Measurements from ENCODE around the gene PKNOX2. TPM values are rescaled to one million over a fixed set of nuclear protein-coding genes. Genes with fewer than 3 reads are reported as not detected.
A peak's percentile ranks its signal among the peaks of the same experiment; 100 is the strongest.

The PKNOX2 gene
- total and polyA plus RNA-seq, 9 donors: 11.5 to 27.8 (median 24.5) TPM

DNA sequence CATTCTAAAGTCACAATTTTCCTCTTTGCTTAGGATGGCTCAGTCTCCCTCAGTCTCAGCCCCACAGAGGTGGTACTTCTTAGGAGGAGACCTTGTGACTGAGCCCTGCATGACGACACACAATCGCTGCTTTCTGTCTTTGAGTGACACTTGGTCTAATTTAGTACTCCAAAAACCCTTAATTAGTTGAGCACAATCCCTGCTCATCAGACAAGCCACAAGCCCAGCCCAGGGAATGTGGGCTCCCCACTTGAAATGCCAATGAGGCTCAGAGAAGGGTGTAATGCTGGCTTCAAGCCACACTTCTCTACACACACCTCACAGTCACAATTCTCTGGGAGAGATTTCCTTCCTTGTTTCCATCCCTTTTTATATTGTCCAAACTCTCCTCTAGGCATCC lies 229.7 kb downstream of the PKNOX2 start:
- H3K4me3 ChIP-seq (ENCODE audit: low read length): no peak overlapping the region
- peaks cover 2% of the 10 kb centered on the region for H3K27me3 ChIP-seq (ENCODE audit: control insufficient read depth, insufficient read depth, low read length)
- WGBS (ENCODE audit: insufficient coverage): no CpG with 5 or more reads among the region's 2 CpGs
- no peak overlapping the region for H3K27ac ChIP-seq (ENCODE audit: low read length)
- H3K36me3 ChIP-seq (ENCODE audit: control insufficient read depth, insufficient read depth, low read length): peaks cover 26% of the 10 kb centered on the region
- peaks cover 18% of the 10 kb centered on the region for H3K4me1 ChIP-seq (ENCODE audit: control insufficient read depth, insufficient read depth, low read length)
- H3K9me3 ChIP-seq (replicated peaks; ENCODE audit: control insufficient read depth, low read depth, low read length): no peaks in the 10 kb centered on the region
- DNase-seq: no peak

DNA sequence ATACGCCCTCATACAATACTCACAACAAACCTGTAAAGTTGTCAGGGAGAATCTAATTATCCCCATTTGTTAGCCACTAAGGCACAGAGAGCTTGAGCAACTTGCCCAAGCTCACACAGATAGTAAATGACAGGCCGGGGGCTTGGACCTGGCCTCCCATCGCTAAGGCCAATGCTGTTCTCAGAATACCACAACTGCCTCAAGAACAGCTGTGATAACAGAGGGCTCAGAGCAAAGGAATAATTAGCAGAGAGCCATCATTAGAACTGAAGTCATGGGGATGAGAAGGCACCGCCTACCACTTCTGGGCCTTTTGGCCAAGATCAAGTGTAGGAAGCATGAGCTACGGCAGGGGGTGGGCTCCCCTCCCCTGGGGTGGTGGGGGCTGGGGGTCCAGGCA lies 232.9 kb downstream of the PKNOX2 start:
- H3K27me3 ChIP-seq (ENCODE audit: control insufficient read depth, insufficient read depth, low read length): no peaks in the 10 kb centered on the region
- H3K4me3 ChIP-seq (ENCODE audit: low read length): no peak overlapping the region
- peak overlapping the region; percentile 4 for H3K27ac ChIP-seq (ENCODE audit: low read length)
- DNase-seq: peak; percentile 54
- H3K36me3 ChIP-seq (ENCODE audit: control insufficient read depth, insufficient read depth, low read length): peaks cover 39% of the 10 kb centered on the region
- 79% methylated on average over 2 of the region's 5 CpGs for whole genome bisulfite sequencing (ENCODE audit: insufficient coverage)
- H3K4me1 ChIP-seq (ENCODE audit: control insufficient read depth, insufficient read depth, low read length): peaks cover 33% of the 10 kb centered on the region
- H3K9me3 ChIP-seq (replicated peaks; ENCODE audit: control insufficient read depth, low read depth, low read length): no peaks in the 10 kb centered on the region

DNA sequence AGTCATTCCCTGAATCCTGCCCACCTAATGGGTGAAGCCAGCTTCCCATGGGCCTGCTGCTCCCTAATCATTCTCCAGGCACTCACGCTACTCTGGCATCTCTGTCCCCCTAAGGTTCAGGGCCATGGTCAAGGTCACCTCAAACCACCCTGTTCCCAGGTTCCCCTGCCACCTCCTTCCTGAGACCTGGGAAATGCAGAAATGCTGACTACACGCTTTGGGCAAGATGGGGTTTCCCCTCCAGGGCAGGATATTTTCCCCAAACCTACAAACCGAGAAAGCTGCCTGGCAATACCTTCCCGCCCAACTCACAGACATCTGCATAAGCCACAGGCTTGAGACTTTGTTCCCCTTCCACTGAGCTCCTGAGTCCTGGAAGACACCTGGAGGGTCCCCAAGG lies 233.9 kb downstream of the PKNOX2 start:
- DNase-seq: no peak
- Histone ChIP-seq H3K4me3 (ENCODE audit: low read length) (no peak overlapping the region), H3K9me3 (replicated peaks; ENCODE audit: control insufficient read depth, low read depth, low read length) (no peaks in the 10 kb centered on the region), H3K27me3 (ENCODE audit: control insufficient read depth, insufficient read depth, low read length) (no peaks in the 10 kb centered on the region), H3K36me3 (ENCODE audit: control insufficient read depth, insufficient read depth, low read length) (peaks cover 43% of the 10 kb centered on the region), H3K4me1 (ENCODE audit: control insufficient read depth, insufficient read depth, low read length) (peaks cover 44% of the 10 kb centered on the region), H3K27ac (ENCODE audit: low read length) (no peak overlapping the region)
- 86% methylated on average over 4 of the region's 4 CpGs for WGBS (ENCODE audit: insufficient coverage)

GRCh38 chr11:125398994-125399640 lies 234.6 kb downstream of the PKNOX2 start:
- Histone ChIP-seq H3K27me3 (ENCODE audit: control insufficient read depth, insufficient read depth, low read length) (no peaks in the 10 kb centered on the region), H3K27ac (ENCODE audit: low read length) (no peak overlapping the region), H3K9me3 (replicated peaks; ENCODE audit: control insufficient read depth, low read depth, low read length) (no peaks in the 10 kb centered on the region), H3K4me1 (ENCODE audit: control insufficient read depth, insufficient read depth, low read length) (peaks cover 50% of the 10 kb centered on the region), H3K4me3 (ENCODE audit: low read length) (no peak overlapping the region), H3K36me3 (ENCODE audit: control insufficient read depth, insufficient read depth, low read length) (peaks cover 39% of the 10 kb centered on the region)
- 83% methylated on average over 6 of the region's 12 CpGs for WGBS (ENCODE audit: insufficient coverage)
- DNase-seq: no peak

- Histone ChIP-seq H3K4me1 (ENCODE audit: control insufficient read depth, insufficient read depth, low read length) (peaks cover 59% of the 10 kb centered on the region), H3K4me3 (ENCODE audit: low read length) (no peak overlapping the region), H3K9me3 (replicated peaks; ENCODE audit: control insufficient read depth, low read depth, low read length) (no peaks in the 10 kb centered on the region), H3K27ac (ENCODE audit: low read length) (no peak overlapping the region), H3K36me3 (ENCODE audit: control insufficient read depth, insufficient read depth, low read length) (peaks cover 39% of the 10 kb centered on the region), H3K27me3 (ENCODE audit: control insufficient read depth, insufficient read depth, low read length) (no peaks in the 10 kb centered on the region)
- no peak for DNase-seq
- WGBS (ENCODE audit: insufficient coverage): 70% methylated on average over 6 of the region's 6 CpGs
These were observed 235.4 kb downstream of the PKNOX2 start for GRCh38 chr11:125399945-125400344.

- Histone ChIP-seq H3K36me3 (ENCODE audit: control insufficient read depth, insufficient read depth, low read length) (peaks cover 47% of the 10 kb centered on the region), H3K27me3 (ENCODE audit: control insufficient read depth, insufficient read depth, low read length) (no peaks in the 10 kb centered on the region), H3K4me3 (ENCODE audit: low read length) (no peak overlapping the region), H3K4me1 (ENCODE audit: control insufficient read depth, insufficient read depth, low read length) (peaks cover 72% of the 10 kb centered on the region), H3K9me3 (replicated peaks; ENCODE audit: control insufficient read depth, low read depth, low read length) (no peaks in the 10 kb centered on the region), H3K27ac (ENCODE audit: low read length) (peak overlapping the region; percentile 88)
- 69% methylated on average over 9 of the region's 12 CpGs for WGBS (ENCODE audit: insufficient coverage)
- no peak for DNase-seq
These were observed 236.7 kb downstream of the PKNOX2 start for GRCh38 chr11:125401235-125401634.

- Histone ChIP-seq H3K4me1 (ENCODE audit: control insufficient read depth, insufficient read depth, low read length) (peaks cover 74% of the 10 kb centered on the region), H3K4me3 (ENCODE audit: low read length) (no peak overlapping the region)
These were observed 237.2 kb downstream of the PKNOX2 start for GRCh38 chr11:125401746-125402145.

GRCh38 chr11:125402435-125402834 lies 237.9 kb downstream of the PKNOX2 start:
- no peak overlapping the region for H3K4me3 ChIP-seq (ENCODE audit: low read length)
- no peak for DNase-seq
- H3K27me3 ChIP-seq (ENCODE audit: control insufficient read depth, insufficient read depth, low read length): no peaks in the 10 kb centered on the region
- H3K27ac ChIP-seq (ENCODE audit: low read length): peak overlapping the region; percentile 88
- peaks cover 74% of the 10 kb centered on the region for H3K4me1 ChIP-seq (ENCODE audit: control insufficient read depth, insufficient read depth, low read length)
- H3K9me3 ChIP-seq (replicated peaks; ENCODE audit: control insufficient read depth, low read depth, low read length): no peaks in the 10 kb centered on the region
- 80% methylated on average over 2 of the region's 2 CpGs for WGBS (ENCODE audit: insufficient coverage)
- peaks cover 43% of the 10 kb centered on the region for H3K36me3 ChIP-seq (ENCODE audit: control insufficient read depth, insufficient read depth, low read length)

More at GRCh38 chr11:125401746-125402145, 237.2 kb downstream of the PKNOX2 start:
- 27% methylated on average over 8 of the region's 11 CpGs for WGBS (ENCODE audit: insufficient coverage)
- H3K27ac ChIP-seq (ENCODE audit: low read length): peak overlapping the region; percentile 88
- no peaks in the 10 kb centered on the region for H3K27me3 ChIP-seq (ENCODE audit: control insufficient read depth, insufficient read depth, low read length)
- H3K9me3 ChIP-seq (replicated peaks; ENCODE audit: control insufficient read depth, low read depth, low read length): no peaks in the 10 kb centered on the region
- peaks cover 47% of the 10 kb centered on the region for H3K36me3 ChIP-seq (ENCODE audit: control insufficient read depth, insufficient read depth, low read length)
- DNase-seq: peak; percentile 87

DNA sequence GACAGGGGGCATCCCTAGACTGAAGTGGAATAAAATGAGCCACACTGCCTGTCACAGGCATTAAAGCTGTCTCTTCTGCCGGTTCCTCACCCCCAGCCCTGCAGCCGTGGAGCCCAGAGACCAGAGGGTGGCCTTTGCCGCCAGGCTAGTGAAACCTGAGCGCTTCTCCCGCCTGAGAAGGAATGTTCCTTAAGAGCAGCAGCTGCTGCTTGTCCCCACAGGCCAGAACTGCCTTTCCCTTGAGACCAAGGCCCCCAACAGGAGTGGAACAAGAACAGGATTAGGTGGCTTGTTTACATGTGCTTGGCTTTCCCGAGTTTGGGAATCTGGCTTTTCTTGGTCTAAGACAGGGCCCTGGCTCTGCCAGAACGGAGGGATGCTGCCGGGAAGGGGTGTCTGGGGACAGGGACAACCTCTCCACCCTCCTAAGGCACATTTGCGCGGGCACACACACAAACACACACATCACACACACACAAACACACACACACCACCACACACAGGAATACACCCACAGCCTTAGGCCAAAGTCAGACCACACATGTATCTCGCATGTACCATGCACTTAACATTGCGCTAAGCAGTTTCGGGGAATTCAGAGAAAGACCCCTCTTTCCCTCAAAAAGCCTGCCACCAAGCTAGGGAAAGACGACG lies 239.7 kb downstream of the PKNOX2 start:
- DNase-seq: peak; percentile 80

DNA sequence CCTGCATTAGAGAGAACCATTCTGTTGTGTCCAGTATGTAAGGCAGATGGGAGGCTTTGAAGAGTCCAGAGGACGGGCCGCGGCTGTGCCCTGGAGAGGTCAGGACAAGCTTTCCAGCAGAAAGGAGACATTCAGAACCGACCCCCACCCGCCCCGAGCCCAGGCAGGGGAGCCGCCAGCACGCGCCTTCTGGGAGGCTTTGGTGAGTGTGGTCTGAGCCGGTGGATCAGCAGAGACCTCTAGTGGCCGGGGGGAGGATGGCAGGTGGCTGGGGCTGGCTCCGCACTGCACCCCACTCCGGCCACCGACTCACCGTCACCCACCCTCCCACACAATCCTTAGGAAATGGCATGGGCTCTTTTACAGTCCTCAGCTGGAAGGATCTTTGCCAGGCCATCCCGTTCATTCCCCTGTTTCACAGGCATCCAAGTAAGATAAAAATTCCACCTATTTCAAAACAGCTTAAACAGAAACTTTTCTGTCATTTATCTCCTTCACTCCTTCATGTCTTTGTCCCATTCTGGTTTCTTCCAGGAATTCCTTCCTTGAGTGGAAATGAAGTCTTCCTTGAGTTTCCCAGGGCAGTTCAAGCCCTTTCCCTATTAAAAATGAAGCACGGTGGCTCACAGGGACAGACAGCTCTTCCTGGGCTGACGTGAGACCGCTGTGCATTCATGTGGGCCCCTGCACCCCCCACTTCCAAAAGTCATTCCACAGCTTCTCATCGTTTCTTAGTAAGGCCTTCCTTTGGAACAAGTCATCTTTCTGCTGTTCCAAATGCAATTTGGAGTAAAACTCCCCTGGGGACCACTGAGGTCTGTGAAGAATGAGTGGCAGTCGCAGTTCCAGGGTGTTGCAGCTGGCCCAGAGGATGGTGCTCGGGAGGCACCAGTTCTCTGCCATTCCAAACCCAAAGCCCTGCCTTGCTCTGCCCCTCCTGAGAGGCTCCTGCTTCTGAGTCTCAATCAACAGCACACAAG lies 240.6 kb downstream of the PKNOX2 start:
- Histone ChIP-seq H3K36me3 (ENCODE audit: control insufficient read depth, insufficient read depth, low read length) (peaks cover 37% of the 10 kb centered on the region), H3K27ac (ENCODE audit: low read length) (peak overlapping the region; percentile 85), H3K27me3 (ENCODE audit: control insufficient read depth, insufficient read depth, low read length) (no peaks in the 10 kb centered on the region), H3K4me1 (ENCODE audit: control insufficient read depth, insufficient read depth, low read length) (peaks cover 85% of the 10 kb centered on the region), H3K9me3 (replicated peaks; ENCODE audit: control insufficient read depth, low read depth, low read length) (no peaks in the 10 kb centered on the region), H3K4me3 (ENCODE audit: low read length) (no peak overlapping the region)
- DNase-seq: peak; percentile 74
- WGBS (ENCODE audit: insufficient coverage): 23% methylated on average over 18 of the region's 22 CpGs

More for the DNA sequence above, 239.7 kb downstream of the PKNOX2 start:
- H3K27me3 ChIP-seq (ENCODE audit: control insufficient read depth, insufficient read depth, low read length): no peaks in the 10 kb centered on the region
- H3K4me1 ChIP-seq (ENCODE audit: control insufficient read depth, insufficient read depth, low read length): peaks cover 85% of the 10 kb centered on the region
- no peak overlapping the region for H3K4me3 ChIP-seq (ENCODE audit: low read length)
- 87% methylated on average over 4 of the region's 15 CpGs for WGBS (ENCODE audit: insufficient coverage)
- H3K9me3 ChIP-seq (replicated peaks; ENCODE audit: control insufficient read depth, low read depth, low read length): no peaks in the 10 kb centered on the region
- H3K27ac ChIP-seq (ENCODE audit: low read length): peak overlapping the region; percentile 85
- peaks cover 38% of the 10 kb centered on the region for H3K36me3 ChIP-seq (ENCODE audit: control insufficient read depth, insufficient read depth, low read length)
